SK-N-SH treated with all-trans-retinoic acid at 6 μM for 48 hours (cell line): ENCODE measurements around the gene TBRG1.

Experiments used
- OSR1 ChIP-seq: fragments of 250-450 bp; sonication (Bioruptor Pico); IDR thresholded peaks from 2 replicates; pipeline ENCODE4 v1.8.0; 2022; ENCODE audit warnings: moderate library complexity, mild to moderate bottlenecking, inconsistent platforms
- ZFP3 ChIP-seq: fragments of 250-450 bp; sonication (Bioruptor Pico); IDR thresholded peaks from 2 replicates; pipeline ENCODE4 v1.5.0; 2020; ENCODE audit warnings: mild to moderate bottlenecking, moderate library complexity
- ZNF565 ChIP-seq: fragments of 450-650 bp; formaldehyde crosslinking; conservative IDR thresholded peaks from 2 replicates; pipeline ENCODE4 v1.5.0; 2020; ENCODE audit warnings: low read depth, mild to moderate bottlenecking, moderate library complexity
- ZNF8 ChIP-seq: fragments of 450-650 bp; formaldehyde crosslinking; IDR thresholded peaks from 2 replicates; pipeline ENCODE4 v1.5.0; 2020; ENCODE audit warnings: mild to moderate bottlenecking, moderate library complexity
- TF ChIP-seq, protein P1 (sequence below): fragments of 250-450 bp; sonication (Bioruptor Pico); IDR thresholded peaks from 2 replicates; pipeline ENCODE4 v1.5.1; 2021; ENCODE audit warnings: mild to moderate bottlenecking, moderate library complexity
- TF ChIP-seq, protein P2 (sequence below): fragments of 250-450 bp; sonication (Bioruptor Pico); IDR thresholded peaks from 2 replicates; pipeline ENCODE4 v1.5.1; 2020; ENCODE audit warnings: low read depth, mild to moderate bottlenecking, moderate library complexity
- TF ChIP-seq, protein P3 (sequence below): fragments of 250-450 bp; sonication (Bioruptor Pico); IDR thresholded peaks from 2 replicates; pipeline ENCODE4 v1.5.0; 2020; ENCODE audit warnings: mild to moderate bottlenecking, moderate library complexity

DNA sequence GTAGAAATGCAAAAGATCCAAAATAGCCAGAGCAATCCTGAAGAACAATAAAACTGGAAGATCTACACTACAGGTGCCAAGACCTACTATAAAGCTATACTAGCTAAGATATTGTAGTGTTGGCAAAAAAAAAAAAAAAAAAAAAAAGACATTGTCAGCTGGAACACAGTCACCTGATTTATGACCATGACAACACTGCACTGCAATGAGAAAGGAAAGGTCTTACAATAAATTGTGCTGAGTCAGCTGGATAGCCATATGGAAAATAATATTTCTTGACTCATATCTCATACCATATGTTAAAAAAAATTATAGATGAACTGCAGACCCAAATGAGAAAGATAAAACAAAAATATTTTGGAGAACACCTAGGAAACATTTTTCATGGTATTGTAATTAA lies 14.5 kb upstream of the TBRG1 start:
- TF ChIP-seq ZNF565 (CRISPR knock-in tag) (no peak), OSR1 (CRISPR knock-in tag) (no peak), ZFP3 (CRISPR knock-in tag) (no peak), ZNF8 (CRISPR knock-in tag) (no peak)
- TF ChIP-seq, protein P1, sequence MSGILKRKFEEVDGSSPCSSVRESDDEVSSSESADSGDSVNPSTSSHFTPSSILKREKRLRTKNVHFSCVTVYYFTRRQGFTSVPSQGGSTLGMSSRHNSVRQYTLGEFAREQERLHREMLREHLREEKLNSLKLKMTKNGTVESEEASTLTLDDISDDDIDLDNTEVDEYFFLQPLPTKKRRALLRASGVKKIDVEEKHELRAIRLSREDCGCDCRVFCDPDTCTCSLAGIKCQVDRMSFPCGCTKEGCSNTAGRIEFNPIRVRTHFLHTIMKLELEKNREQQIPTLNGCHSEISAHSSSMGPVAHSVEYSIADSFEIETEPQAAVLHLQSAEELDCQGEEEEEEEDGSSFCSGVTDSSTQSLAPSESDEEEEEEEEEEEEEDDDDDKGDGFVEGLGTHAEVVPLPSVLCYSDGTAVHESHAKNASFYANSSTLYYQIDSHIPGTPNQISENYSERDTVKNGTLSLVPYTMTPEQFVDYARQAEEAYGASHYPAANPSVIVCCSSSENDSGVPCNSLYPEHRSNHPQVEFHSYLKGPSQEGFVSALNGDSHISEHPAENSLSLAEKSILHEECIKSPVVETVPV (CRISPR knock-in tag): no peak
- TF ChIP-seq, protein P2, sequence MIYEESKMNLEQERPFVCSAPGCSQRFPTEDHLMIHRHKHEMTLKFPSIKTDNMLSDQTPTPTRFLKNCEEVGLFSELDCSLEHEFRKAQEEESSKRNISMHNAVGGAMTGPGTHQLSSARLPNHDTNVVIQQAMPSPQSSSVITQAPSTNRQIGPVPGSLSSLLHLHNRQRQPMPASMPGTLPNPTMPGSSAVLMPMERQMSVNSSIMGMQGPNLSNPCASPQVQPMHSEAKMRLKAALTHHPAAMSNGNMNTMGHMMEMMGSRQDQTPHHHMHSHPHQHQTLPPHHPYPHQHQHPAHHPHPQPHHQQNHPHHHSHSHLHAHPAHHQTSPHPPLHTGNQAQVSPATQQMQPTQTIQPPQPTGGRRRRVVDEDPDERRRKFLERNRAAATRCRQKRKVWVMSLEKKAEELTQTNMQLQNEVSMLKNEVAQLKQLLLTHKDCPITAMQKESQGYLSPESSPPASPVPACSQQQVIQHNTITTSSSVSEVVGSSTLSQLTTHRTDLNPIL (CRISPR knock-in tag): no peak
- TF ChIP-seq, protein P3, sequence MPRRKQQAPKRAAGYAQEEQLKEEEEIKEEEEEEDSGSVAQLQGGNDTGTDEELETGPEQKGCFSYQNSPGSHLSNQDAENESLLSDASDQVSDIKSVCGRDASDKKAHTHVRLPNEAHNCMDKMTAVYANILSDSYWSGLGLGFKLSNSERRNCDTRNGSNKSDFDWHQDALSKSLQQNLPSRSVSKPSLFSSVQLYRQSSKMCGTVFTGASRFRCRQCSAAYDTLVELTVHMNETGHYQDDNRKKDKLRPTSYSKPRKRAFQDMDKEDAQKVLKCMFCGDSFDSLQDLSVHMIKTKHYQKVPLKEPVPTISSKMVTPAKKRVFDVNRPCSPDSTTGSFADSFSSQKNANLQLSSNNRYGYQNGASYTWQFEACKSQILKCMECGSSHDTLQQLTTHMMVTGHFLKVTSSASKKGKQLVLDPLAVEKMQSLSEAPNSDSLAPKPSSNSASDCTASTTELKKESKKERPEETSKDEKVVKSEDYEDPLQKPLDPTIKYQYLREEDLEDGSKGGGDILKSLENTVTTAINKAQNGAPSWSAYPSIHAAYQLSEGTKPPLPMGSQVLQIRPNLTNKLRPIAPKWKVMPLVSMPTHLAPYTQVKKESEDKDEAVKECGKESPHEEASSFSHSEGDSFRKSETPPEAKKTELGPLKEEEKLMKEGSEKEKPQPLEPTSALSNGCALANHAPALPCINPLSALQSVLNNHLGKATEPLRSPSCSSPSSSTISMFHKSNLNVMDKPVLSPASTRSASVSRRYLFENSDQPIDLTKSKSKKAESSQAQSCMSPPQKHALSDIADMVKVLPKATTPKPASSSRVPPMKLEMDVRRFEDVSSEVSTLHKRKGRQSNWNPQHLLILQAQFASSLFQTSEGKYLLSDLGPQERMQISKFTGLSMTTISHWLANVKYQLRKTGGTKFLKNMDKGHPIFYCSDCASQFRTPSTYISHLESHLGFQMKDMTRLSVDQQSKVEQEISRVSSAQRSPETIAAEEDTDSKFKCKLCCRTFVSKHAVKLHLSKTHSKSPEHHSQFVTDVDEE: no peak
